Measurements from ENCODE around the gene ANKH. TPM values are rescaled to one million over a fixed set of nuclear protein-coding genes. Genes with fewer than 3 reads are reported as not detected.
"Not testable (repeated sequence)": the region's sequence is repeated elsewhere in the genome, so short reads cannot be mapped to it uniquely, and the experiment has no call there.

The ANKH gene
- total RNA-seq, 1 donor from 2014 or later, result 39.1 TPM

DNA sequence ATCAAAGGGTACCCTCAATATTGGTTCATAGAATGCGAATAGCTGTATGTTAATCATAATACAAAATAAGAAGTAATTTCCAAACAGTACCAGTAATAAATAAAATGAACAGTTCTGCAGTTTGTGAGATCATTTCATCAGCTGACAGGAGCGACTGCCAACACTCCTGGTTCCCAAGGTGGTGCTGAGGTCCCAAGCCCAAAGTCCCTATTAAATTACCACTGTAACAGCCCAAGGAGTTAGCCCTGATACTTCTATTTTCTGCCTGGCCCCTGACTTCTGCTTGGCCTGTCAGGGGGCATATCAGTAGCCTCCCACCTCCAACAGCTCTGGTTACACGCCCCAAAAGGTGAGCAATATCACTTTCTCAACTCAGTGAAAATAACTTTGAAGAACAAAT, 47.1 kb downstream of the ANKH start:
- peaks cover 10% of the 10 kb centered on the region for H3K4me1 Mint-ChIP-seq
- TF ChIP-seq, protein P1, sequence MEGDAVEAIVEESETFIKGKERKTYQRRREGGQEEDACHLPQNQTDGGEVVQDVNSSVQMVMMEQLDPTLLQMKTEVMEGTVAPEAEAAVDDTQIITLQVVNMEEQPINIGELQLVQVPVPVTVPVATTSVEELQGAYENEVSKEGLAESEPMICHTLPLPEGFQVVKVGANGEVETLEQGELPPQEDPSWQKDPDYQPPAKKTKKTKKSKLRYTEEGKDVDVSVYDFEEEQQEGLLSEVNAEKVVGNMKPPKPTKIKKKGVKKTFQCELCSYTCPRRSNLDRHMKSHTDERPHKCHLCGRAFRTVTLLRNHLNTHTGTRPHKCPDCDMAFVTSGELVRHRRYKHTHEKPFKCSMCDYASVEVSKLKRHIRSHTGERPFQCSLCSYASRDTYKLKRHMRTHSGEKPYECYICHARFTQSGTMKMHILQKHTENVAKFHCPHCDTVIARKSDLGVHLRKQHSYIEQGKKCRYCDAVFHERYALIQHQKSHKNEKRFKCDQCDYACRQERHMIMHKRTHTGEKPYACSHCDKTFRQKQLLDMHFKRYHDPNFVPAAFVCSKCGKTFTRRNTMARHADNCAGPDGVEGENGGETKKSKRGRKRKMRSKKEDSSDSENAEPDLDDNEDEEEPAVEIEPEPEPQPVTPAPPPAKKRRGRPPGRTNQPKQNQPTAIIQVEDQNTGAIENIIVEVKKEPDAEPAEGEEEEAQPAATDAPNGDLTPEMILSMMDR (IDR thresholded peaks at IDR 0.05; ENCODE audit: unreplicated experiment), result no peak
- no peak overlapping the region for H3K27ac Mint-ChIP-seq
- no peaks in the 10 kb centered on the region for H3K27me3 Mint-ChIP-seq (ENCODE audit: low read depth)
- no peak overlapping the region for H3K4me3 Mint-ChIP-seq
- DNase-seq (ENCODE audit: low spot score in 2 of 2, unreplicated experiment in 2 of 2), result no peak
- peaks cover 2% of the 10 kb centered on the region for H3K36me3 Mint-ChIP-seq
- H3K9me3 Mint-ChIP-seq, result no peaks in the 10 kb centered on the region

GRCh38 chr5:14821100-14821845, 50.3 kb downstream of the ANKH start:
- no peak overlapping the region for H3K4me3 Mint-ChIP-seq

GRCh38 chr5:14818931-14819790, 52.4 kb downstream of the ANKH start:
- Mint-ChIP-seq H3K4me1 (peaks cover 10% of the 10 kb centered on the region), H3K4me3 (no peak overlapping the region), H3K27ac (no peak overlapping the region), H3K9me3 (no peaks in the 10 kb centered on the region), H3K36me3 (no peaks in the 10 kb centered on the region), H3K27me3 (ENCODE audit: low read depth) (no peaks in the 10 kb centered on the region)
- DNase-seq (ENCODE audit: low spot score in 2 of 2, unreplicated experiment in 2 of 2), result no peak
- TF ChIP-seq, protein P1 (IDR thresholded peaks at IDR 0.05; ENCODE audit: unreplicated experiment), result no peak

More at GRCh38 chr5:14821100-14821845, 50.3 kb downstream of the ANKH start:
- H3K27ac Mint-ChIP-seq, result no peak overlapping the region
- H3K36me3 Mint-ChIP-seq, result no peaks in the 10 kb centered on the region
- no peaks in the 10 kb centered on the region for H3K9me3 Mint-ChIP-seq
- DNase-seq (ENCODE audit: low spot score in 2 of 2, unreplicated experiment in 2 of 2), result no peak
- H3K27me3 Mint-ChIP-seq (ENCODE audit: low read depth), result no peaks in the 10 kb centered on the region
- H3K4me1 Mint-ChIP-seq, result peaks cover 10% of the 10 kb centered on the region
- TF ChIP-seq, protein P1 (IDR thresholded peaks at IDR 0.05; ENCODE audit: unreplicated experiment), result no peak

GRCh38 chr5:14817762-14818136, 53.8 kb downstream of the ANKH start:
- H3K4me1 Mint-ChIP-seq, result peaks cover 10% of the 10 kb centered on the region
- not testable (repeated sequence) for H3K4me3 Mint-ChIP-seq; DNase-seq (ENCODE audit: low spot score in 2 of 2, unreplicated experiment in 2 of 2); H3K27me3 Mint-ChIP-seq (ENCODE audit: low read depth); H3K9me3 Mint-ChIP-seq; H3K36me3 Mint-ChIP-seq; H3K27ac Mint-ChIP-seq

- no peak overlapping the region for H3K4me3 Mint-ChIP-seq
- H3K4me1 Mint-ChIP-seq, result peaks cover 10% of the 10 kb centered on the region
- no peaks in the 10 kb centered on the region for H3K9me3 Mint-ChIP-seq
- no peak overlapping the region for H3K27ac Mint-ChIP-seq
- no peaks in the 10 kb centered on the region for H3K36me3 Mint-ChIP-seq
- TF ChIP-seq, protein P1 (IDR thresholded peaks at IDR 0.05; ENCODE audit: unreplicated experiment), result no peak
- no peaks in the 10 kb centered on the region for H3K27me3 Mint-ChIP-seq (ENCODE audit: low read depth)
- DNase-seq (ENCODE audit: low spot score in 2 of 2, unreplicated experiment in 2 of 2), result no peak
These were observed 54.4 kb downstream of the ANKH start for GRCh38 chr5:14816999-14817761.
